GM19468 (cell line): ENCODE measurements around the gene NMNAT2.

Experiments
- ATAC-seq: cut with Tn5 transposase; IDR thresholded peaks from one replicate; pipeline ENCODE4 v1.9.1; 2021; ENCODE audit warnings: mild to moderate bottlenecking, moderate library complexity, moderate number of reproducible peaks; ENCODE audit not compliant: unreplicated experiment; ENCODE audit errors: extremely low read depth

The NMNAT2 gene

GRCh38 chr1:183319606-183320005 is 98.6 kb downstream of the NMNAT2 start:
- no peak for ATAC-seq

GRCh38 chr1:183319051-183319450 is 99.1 kb downstream of the NMNAT2 start:
- ATAC-seq: no peak

GRCh38 chr1:183318433-183318832 is 99.7 kb downstream of the NMNAT2 start:
- ATAC-seq: no peak

- no peak for ATAC-seq
These were observed 102.0 kb downstream of the NMNAT2 start for GRCh38 chr1:183315991-183316758.

GRCh38 chr1:183313063-183313462 is 105.1 kb downstream of the NMNAT2 start:
- ATAC-seq: no peak

- no peak for ATAC-seq
These were observed 107.3 kb downstream of the NMNAT2 start for GRCh38 chr1:183310753-183311479.

- ATAC-seq: no peak
These were observed 109.5 kb downstream of the NMNAT2 start for GRCh38 chr1:183308719-183309118.

- ATAC-seq: no peak
These were observed 111.7 kb downstream of the NMNAT2 start for GRCh38 chr1:183306317-183307042.

GRCh38 chr1:183304440-183305107 is 113.6 kb downstream of the NMNAT2 start:
- ATAC-seq: no peak

- ATAC-seq: no peak
These were observed 114.3 kb downstream of the NMNAT2 start for GRCh38 chr1:183303901-183304300.

- ATAC-seq: no peak
These were observed 114.9 kb downstream of the NMNAT2 start for GRCh38 chr1:183303323-183303645.

GRCh38 chr1:183302452-183303322 is 115.5 kb downstream of the NMNAT2 start:
- no peak for ATAC-seq

- no peak for ATAC-seq
These were observed 116.9 kb downstream of the NMNAT2 start for GRCh38 chr1:183301239-183301638.

- ATAC-seq: no peak
These were observed 117.4 kb downstream of the NMNAT2 start for GRCh38 chr1:183300828-183301227.

GRCh38 chr1:183300395-183300794 is 117.8 kb downstream of the NMNAT2 start:
- no peak for ATAC-seq

GRCh38 chr1:183296782-183297181 is 121.4 kb downstream of the NMNAT2 start:
- ATAC-seq: no peak

- no peak for ATAC-seq
These were observed 122.7 kb downstream of the NMNAT2 start for GRCh38 chr1:183295521-183295920.

- no peak for ATAC-seq
These were observed 124.3 kb downstream of the NMNAT2 start for GRCh38 chr1:183293876-183294275.

GRCh38 chr1:183293241-183293640 is 124.9 kb downstream of the NMNAT2 start:
- ATAC-seq: no peak
